MCF 10A (cell line): ENCODE measurements around the gene TPD52L1. TPM values are rescaled to one million over a fixed set of nuclear protein-coding genes. Genes with fewer than 3 reads are reported as not detected.

ENCODE experiments used
- BruUV-seq: library from RNA; stranded (reverse); fragments of 400-500 nt; replicated peaks from 2 replicates; lab custom pipeline; 2021; lab: Mats Ljungman, UMichigan
- CTCF ChIA-PET: fragments of 300-600 bp; sonication (Branson Sonifier 250); formaldehyde crosslinking; extraction: SDS; loops from one replicate; lab custom pipeline; 2021; ENCODE audit warnings: antibody characterized with exemption, inconsistent platforms; lab: Yijun Ruan, JAX
- POLR2A ChIA-PET: fragments of 300-600, 350-650 bp; sonication (Branson Sonifier 250); formaldehyde crosslinking; extraction: SDS; loops from one replicate; lab custom pipeline; 2020; ENCODE audit warnings: antibody characterized with exemption, inconsistent platforms; lab: Yijun Ruan, JAX
- DNase-seq: peaks from one replicate; pipeline ENCODE4 v3.0.0-alpha.2; 2018; ENCODE audit not compliant: unreplicated experiment
- H3K27ac Mint-ChIP-seq: one replicate; pipeline ENCODE4 v1.8.0; 2022; ENCODE audit warnings: mild to moderate bottlenecking, low read depth, mixed read lengths; ENCODE audit not compliant: unreplicated experiment
- H3K27me3 Mint-ChIP-seq: one replicate; pipeline ENCODE4 v1.8.0; 2022; ENCODE audit warnings: mixed read lengths; ENCODE audit not compliant: insufficient read depth, unreplicated experiment
- H3K36me3 Mint-ChIP-seq: one replicate; pipeline ENCODE4 v1.8.0; 2022; ENCODE audit warnings: mild to moderate bottlenecking, moderate library complexity, mixed read lengths; ENCODE audit not compliant: insufficient read depth, unreplicated experiment
- H3K4me1 Mint-ChIP-seq: one replicate; pipeline ENCODE4 v1.8.0; 2022; ENCODE audit warnings: mixed read lengths; ENCODE audit not compliant: insufficient read depth, unreplicated experiment
- H3K4me3 Mint-ChIP-seq: one replicate; pipeline ENCODE4 v1.8.0; 2022; ENCODE audit warnings: mild to moderate bottlenecking, moderate library complexity, mixed read lengths; ENCODE audit not compliant: unreplicated experiment
- H3K9me3 Mint-ChIP-seq: one replicate; pipeline ENCODE4 v1.8.0; 2022; ENCODE audit warnings: mixed read lengths; ENCODE audit not compliant: unreplicated experiment
- CTCF ChIP-seq: fragments of 200-600 bp; IDR thresholded peaks from one replicate; pipeline ENCODE4 v1.8.0; 2022; ENCODE audit warnings: antibody characterized with exemption, mild to moderate bottlenecking; ENCODE audit not compliant: unreplicated experiment
- intact Hi-C: fragments of 100-400 bp; cut with micrococcal nuclease; formaldehyde crosslinking; loops from 2 replicates; pipeline ENCODE4 v1.14.1; 2022
- total RNA-seq: library from RNA; stranded (reverse); gene quantifications from 2 replicates; pipeline ENCODE4 v1.2.3, GENCODE V29; 2022

Gene TPD52L1
- total RNA-seq, 1 experiment from 2014 or later, result 69.5 TPM

GRCh38 chr6:125303512-125303854 lies 149.9 kb downstream of the TPD52L1 start:
- peaks cover 7% of the 10 kb centered on the region for H3K27me3 Mint-ChIP-seq
- DNase-seq, result no peak
- H3K9me3 Mint-ChIP-seq, result peaks cover 12% of the 10 kb centered on the region
- ChIA-PET CTCF (interaction anchor here (0.6 to 1.1 kb wide), 2 partner anchors 101 to 190 kb away, joined by 3 read pairs; no protein-coding TSS in a partner anchor), POLR2A (interaction anchor here (1.5 kb wide), 1 partner anchor 111 kb away, joined by 5 read pairs; no protein-coding TSS in a partner anchor)
- H3K4me1 Mint-ChIP-seq, result peaks cover 33% of the 10 kb centered on the region
- TF ChIP-seq CTCF, result no peak
- intact Hi-C loops, result no loop called here
- no peak overlapping the region for H3K4me3 Mint-ChIP-seq
- no peak overlapping the region for H3K27ac Mint-ChIP-seq
- peaks cover 24% of the 10 kb centered on the region for H3K36me3 Mint-ChIP-seq
- no TSS peak for BruUV-seq

- no peak for DNase-seq
- Mint-ChIP-seq H3K27ac (no peak overlapping the region), H3K9me3 (peaks cover 12% of the 10 kb centered on the region), H3K36me3 (peaks cover 8% of the 10 kb centered on the region), H3K4me3 (no peak overlapping the region), H3K27me3 (peaks cover 7% of the 10 kb centered on the region), H3K4me1 (peaks cover 24% of the 10 kb centered on the region)
- no TSS peak for BruUV-seq
- intact Hi-C loops, result no loop called here
- no peak for TF ChIP-seq CTCF
- POLR2A ChIA-PET, result interaction anchor here (0.6 to 1.5 kb wide), 2 partner anchors 113 to 728 kb away, joined by 3 to 5 read pairs; no protein-coding TSS in a partner anchor
- CTCF ChIA-PET, result interaction anchor here (0.6 to 1.5 kb wide), 6 partner anchors 9 to 154 kb away, joined by 3 to 11 read pairs (median 3); partner anchors contain the start of gene TPD52L1
These were observed 151.5 kb downstream of the TPD52L1 start for GRCh38 chr6:125304970-125305660.

- intact Hi-C loops, result no loop called here
- ChIA-PET POLR2A (interaction anchor here (0.6 to 1.0 kb wide), 3 partner anchors 108 to 1434 kb away, joined by 3 to 4 read pairs (median 3); no protein-coding TSS in a partner anchor), CTCF (interaction anchor here (0.8 to 11.0 kb wide), 7 partner anchors 114 to 542 kb away, joined by 3 to 233 read pairs (median 3); no protein-coding TSS in a partner anchor)
- H3K36me3 Mint-ChIP-seq, result no peaks in the 10 kb centered on the region
- H3K27me3 Mint-ChIP-seq, result peaks cover 7% of the 10 kb centered on the region
- H3K4me1 Mint-ChIP-seq, result peaks cover 17% of the 10 kb centered on the region
- no peak overlapping the region for H3K27ac Mint-ChIP-seq
- BruUV-seq, result no TSS peak
- no peak for DNase-seq
- peaks cover 12% of the 10 kb centered on the region for H3K9me3 Mint-ChIP-seq
- TF ChIP-seq CTCF, result no peak
- no peak overlapping the region for H3K4me3 Mint-ChIP-seq
These were observed 153.2 kb downstream of the TPD52L1 start for GRCh38 chr6:125306756-125307149.

GRCh38 chr6:125307150-125307838 lies 153.7 kb downstream of the TPD52L1 start:
- Mint-ChIP-seq H3K27ac (no peak overlapping the region), H3K4me3 (no peak overlapping the region), H3K4me1 (peaks cover 17% of the 10 kb centered on the region), H3K36me3 (no peaks in the 10 kb centered on the region), H3K9me3 (peaks cover 12% of the 10 kb centered on the region), H3K27me3 (peaks cover 7% of the 10 kb centered on the region)
- DNase-seq, result peak; percentile 63
- ChIA-PET POLR2A (interaction anchor here (0.6 to 1.0 kb wide), 4 partner anchors 109 to 1435 kb away, joined by 3 to 4 read pairs (median 3); no protein-coding TSS in a partner anchor), CTCF (interaction anchor here (0.5 to 11.0 kb wide), 8 partner anchors 115 to 542 kb away, joined by 3 to 233 read pairs (median 3); no protein-coding TSS in a partner anchor)
- TF ChIP-seq CTCF, result no peak
- BruUV-seq, result no TSS peak
- intact Hi-C loops, result no loop called here
